Mesodermal cell (in vitro differentiated cells): ENCODE results near the gene CLASRP.

Experiments
- H3K27ac ChIP-seq: 2 replicates; pipeline ENCODE4 v1.7.0; 2013; ENCODE audit warnings: mild to moderate bottlenecking, low read depth, low read length, moderate library complexity; ENCODE audit not compliant: severe bottlenecking
- H3K36me3 ChIP-seq: 2 replicates; pipeline ENCODE4 v1.7.1; 2013; ENCODE audit warnings: mild to moderate bottlenecking, low read length, moderate library complexity; ENCODE audit not compliant: control insufficient read depth, insufficient read depth
- H3K4me1 ChIP-seq: one replicate; pipeline ENCODE4 v1.7.1; 2013; ENCODE audit warnings: mild to moderate bottlenecking, low read length; ENCODE audit not compliant: insufficient read depth, control insufficient read depth, poor library complexity, severe bottlenecking
- H3K4me3 ChIP-seq: 2 replicates; pipeline ENCODE4 v1.7.0; 2013; ENCODE audit warnings: low read length, control low read depth, mild to moderate bottlenecking; ENCODE audit not compliant: insufficient read depth, poor library complexity, severe bottlenecking; ENCODE audit errors: extremely low read depth
- H3K9me3 ChIP-seq: 2 replicates; pipeline ENCODE4 v1.7.1; 2013; ENCODE audit warnings: mild to moderate bottlenecking, low read length, moderate library complexity; ENCODE audit not compliant: control insufficient read depth
- WGBS, 2 experiments: methylation state at CpG; one replicate each; pipeline ENCODE4 v1.1.5; 2013; ENCODE audit warnings: missing lambda C conversion rate in 2 of 2; ENCODE audit not compliant: insufficient coverage in 2 of 2; 5-methylcytosine and 5-hydroxymethylcytosine counted together

The CLASRP gene

DNA sequence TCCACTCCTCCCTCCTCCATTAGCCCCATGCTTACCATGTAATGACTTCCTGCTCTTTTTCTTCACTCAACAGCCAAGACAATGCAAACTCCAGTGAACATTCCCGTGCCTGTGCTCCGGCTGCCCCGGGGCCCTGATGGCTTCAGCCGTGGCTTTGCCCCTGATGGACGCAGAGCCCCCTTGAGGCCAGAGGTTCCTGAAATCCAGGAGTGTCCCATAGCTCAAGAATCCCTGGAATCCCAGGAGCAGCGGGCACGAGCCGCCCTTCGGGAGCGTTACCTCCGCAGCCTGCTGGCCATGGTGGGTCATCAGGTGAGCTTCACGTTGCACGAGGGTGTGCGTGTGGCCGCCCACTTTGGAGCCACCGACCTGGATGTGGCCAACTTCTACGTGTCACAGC, 51.2 kb downstream of the CLASRP start:
- Histone ChIP-seq H3K9me3 (no peaks in the 10 kb centered on the region), H3K27ac (no peak overlapping the region), H3K4me1 (no peaks in the 10 kb centered on the region), H3K4me3 (no peak overlapping the region), H3K36me3 (peaks cover 57% of the 10 kb centered on the region)
- WGBS, 2 experiments: 94 to 95% methylated on average over 17 of the region's 17 CpGs

- whole genome bisulfite sequencing, 2 experiments: 96% methylated on average over 3 of the region's 5 CpGs; no CpG with 5 or more reads in 1 of the 2 experiments
- Histone ChIP-seq H3K4me1 (no peaks in the 10 kb centered on the region), H3K27ac (no peak overlapping the region), H3K9me3 (no peaks in the 10 kb centered on the region), H3K36me3 (peaks cover 56% of the 10 kb centered on the region), H3K4me3 (no peak overlapping the region)
Observed at GRCh38 chr19:45090606-45091005, 51.8 kb downstream of the CLASRP start.

DNA sequence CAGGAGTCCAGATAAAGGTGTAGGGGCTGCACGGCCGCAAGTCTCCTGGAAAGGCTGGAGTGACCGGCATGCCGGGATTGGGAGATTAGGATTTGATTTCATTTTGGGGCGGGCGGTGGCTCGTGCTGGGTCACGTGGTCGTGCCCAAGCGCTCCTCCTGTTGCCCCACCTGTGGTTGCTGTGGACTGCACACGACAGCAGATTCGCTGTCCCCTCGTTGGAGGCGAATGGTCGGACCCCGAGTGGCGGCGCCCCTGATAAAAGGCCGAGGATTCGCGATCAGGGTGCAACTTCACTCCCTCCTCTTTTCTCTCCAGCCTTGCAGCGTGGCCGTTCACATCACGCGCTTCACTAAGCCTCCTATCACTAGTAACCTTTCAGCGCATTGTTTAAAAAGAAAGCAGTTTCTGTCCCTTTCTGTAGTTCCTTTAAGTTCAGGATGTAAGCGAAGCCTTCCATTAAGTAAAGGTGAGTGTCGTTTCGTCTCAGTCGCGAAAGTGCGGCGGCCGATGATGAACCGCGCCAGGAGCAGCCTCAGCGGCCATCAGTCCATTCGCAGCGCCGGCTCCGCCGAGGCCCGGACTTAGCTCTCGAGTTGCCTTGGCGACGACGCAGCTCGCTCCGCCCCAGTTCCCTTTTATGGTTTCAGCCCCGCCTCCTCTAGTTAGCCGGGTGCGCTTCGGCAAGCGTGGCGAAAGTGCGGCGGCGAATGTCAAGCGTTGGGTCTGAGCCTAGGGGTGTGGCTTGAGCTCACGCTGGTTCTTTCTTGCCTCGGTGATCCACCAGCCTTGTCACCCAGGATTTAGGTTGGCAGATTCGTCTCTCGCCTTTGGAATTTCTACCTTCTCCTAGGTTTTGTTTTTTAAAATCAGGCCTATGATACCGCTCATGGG, 52.4 kb downstream of the CLASRP start:
- H3K27ac ChIP-seq: peak overlapping the region; percentile 55
- peak overlapping the region; percentile 95 for H3K4me3 ChIP-seq
- WGBS, 2 experiments: 42 to 43% methylated on average over 60 to 63 of the region's 64 CpGs
- no peaks in the 10 kb centered on the region for H3K9me3 ChIP-seq
- no peaks in the 10 kb centered on the region for H3K4me1 ChIP-seq
- H3K36me3 ChIP-seq: peaks cover 55% of the 10 kb centered on the region

DNA sequence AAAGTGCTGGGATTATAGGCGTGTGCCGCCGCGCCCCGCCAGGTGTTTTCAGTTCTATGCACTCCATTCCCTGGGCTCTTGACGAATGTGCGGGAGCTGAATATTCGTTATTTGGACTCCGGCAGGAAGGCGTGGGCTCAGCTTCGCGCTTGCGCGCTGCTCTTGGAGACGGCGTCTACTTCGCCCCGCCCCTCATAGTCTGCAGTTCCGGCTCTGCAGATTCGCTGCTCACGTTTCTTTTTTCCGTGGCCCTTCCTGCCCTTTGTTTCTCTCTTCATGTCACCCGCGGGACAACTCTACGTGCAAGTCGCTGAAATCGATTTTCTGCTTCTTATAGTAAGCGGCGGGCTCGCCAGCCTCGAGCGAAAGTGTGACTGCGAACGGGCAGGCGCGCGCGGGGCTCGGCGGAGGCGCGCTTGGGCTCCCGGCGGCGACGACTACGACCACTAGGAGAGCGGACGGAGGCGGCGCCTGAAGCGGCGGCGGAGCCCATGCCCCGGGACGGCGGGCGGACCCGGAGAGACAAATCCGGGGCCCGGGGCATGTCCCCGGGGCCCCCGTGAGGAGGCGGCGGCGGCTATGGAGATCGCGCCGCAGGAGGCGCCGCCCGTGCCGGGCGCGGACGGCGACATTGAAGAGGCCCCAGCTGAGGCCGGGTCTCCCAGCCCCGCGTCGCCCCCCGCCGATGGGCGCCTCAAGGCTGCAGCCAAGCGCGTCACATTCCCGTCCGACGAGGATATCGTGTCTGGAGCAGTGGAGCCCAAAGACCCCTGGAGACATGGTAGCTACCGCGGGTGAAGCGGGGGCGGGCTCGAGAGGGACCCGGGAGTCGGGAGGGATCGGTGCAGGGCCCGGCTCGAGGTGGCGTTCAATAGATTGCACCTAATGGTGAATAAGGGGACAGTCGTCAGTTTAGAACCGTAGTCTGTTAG, 54.2 kb downstream of the CLASRP start, which contains the start of gene PPP1R37:
PPP1R37 (plus strand) TSS at position 433 of the 932 bp plus-strand sequence; CDS start at position 580, 147 bp downstream.
- peak within 1 kb of the TSS; percentile 90 for H3K27ac ChIP-seq
- H3K4me1 ChIP-seq: peaks cover 9% of the 10 kb centered on the region
- H3K4me3 ChIP-seq: peak within 1 kb of the TSS; percentile 95
- peaks cover 41% of the 10 kb centered on the region for H3K36me3 ChIP-seq
- H3K9me3 ChIP-seq: no peaks in the 10 kb centered on the region
- 0% methylated on average over 75 to 103 of the region's 103 CpGs for WGBS, 2 experiments

GRCh38 chr19:45094137-45094536, 55.3 kb downstream of the CLASRP start:
- Histone ChIP-seq H3K4me3 (peak overlapping the region; percentile 95), H3K36me3 (peaks cover 32% of the 10 kb centered on the region), H3K4me1 (peaks cover 19% of the 10 kb centered on the region), H3K27ac (no peak overlapping the region), H3K9me3 (no peaks in the 10 kb centered on the region)
- 89 to 92% methylated on average over 4 to 9 of the region's 9 CpGs for WGBS, 2 experiments

- Histone ChIP-seq H3K9me3 (no peaks in the 10 kb centered on the region), H3K27ac (no peak overlapping the region), H3K36me3 (peaks cover 32% of the 10 kb centered on the region), H3K4me1 (peaks cover 24% of the 10 kb centered on the region), H3K4me3 (no peak overlapping the region)
- 96 to 97% methylated on average over 5 of the region's 5 CpGs for WGBS, 2 experiments
Observed at GRCh38 chr19:45094707-45095106, 55.9 kb downstream of the CLASRP start.

- Histone ChIP-seq H3K4me3 (no peak overlapping the region), H3K9me3 (no peaks in the 10 kb centered on the region), H3K27ac (no peak overlapping the region), H3K4me1 (peaks cover 34% of the 10 kb centered on the region), H3K36me3 (peaks cover 28% of the 10 kb centered on the region)
- WGBS, 2 experiments: 94 to 96% methylated on average over 13 to 14 of the region's 14 CpGs
Observed at GRCh38 chr19:45095496-45096413, 56.9 kb downstream of the CLASRP start.

- 98 to 100% methylated on average over 6 to 7 of the region's 7 CpGs for WGBS, 2 experiments
- Histone ChIP-seq H3K36me3 (peaks cover 23% of the 10 kb centered on the region), H3K4me1 (peaks cover 34% of the 10 kb centered on the region), H3K27ac (no peak overlapping the region), H3K4me3 (no peak overlapping the region), H3K9me3 (no peaks in the 10 kb centered on the region)
Observed at GRCh38 chr19:45096700-45097099, 57.9 kb downstream of the CLASRP start.

DNA sequence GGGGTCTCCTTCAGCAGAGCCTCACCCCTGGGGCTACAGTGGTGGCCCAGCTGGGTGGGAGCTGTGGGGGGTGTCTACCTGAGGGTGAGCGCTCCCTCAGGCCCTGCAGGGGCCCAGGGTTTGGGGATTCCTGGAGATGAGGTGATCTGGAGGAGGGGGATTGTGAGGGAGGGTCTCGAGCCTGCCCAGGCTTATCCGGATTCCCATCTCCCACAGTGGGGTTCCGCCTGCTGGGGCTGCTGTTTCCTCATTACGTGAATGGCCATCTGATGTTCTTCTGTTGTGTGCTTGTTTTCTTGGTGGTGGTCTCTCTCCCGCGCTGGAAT, 58.6 kb downstream of the CLASRP start:
- Histone ChIP-seq H3K4me1 (peaks cover 34% of the 10 kb centered on the region), H3K4me3 (no peak overlapping the region), H3K9me3 (no peaks in the 10 kb centered on the region), H3K36me3 (peaks cover 23% of the 10 kb centered on the region), H3K27ac (no peak overlapping the region)
- 77 to 100% methylated on average over 3 to 6 of the region's 7 CpGs for WGBS, 2 experiments
